ENCODE results near the gene PPP4C.

PPP4C gene

DNA sequence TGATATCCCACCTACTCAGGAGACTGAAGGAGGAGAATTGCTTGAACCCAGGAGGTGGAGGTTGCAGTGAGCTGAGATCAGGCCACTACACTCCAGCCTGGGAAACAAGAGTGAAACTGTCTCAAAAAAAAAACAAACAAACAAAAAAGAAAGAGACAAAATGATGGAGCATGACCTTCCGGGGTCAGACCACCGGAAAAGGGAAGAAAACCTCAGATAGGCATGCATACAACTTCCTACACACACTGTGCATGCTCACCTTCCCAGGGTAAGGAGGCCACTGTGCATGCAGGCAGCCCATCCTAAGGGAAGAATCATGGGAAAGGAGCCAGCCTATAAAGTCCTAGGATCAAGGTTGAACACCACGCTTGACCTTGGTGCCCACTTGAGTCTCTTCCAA lies 56.8 kb downstream of the PPP4C start:
- Histone ChIP-seq H3K4me1 (ENCODE audit: control insufficient read depth, low read length) (peaks cover 14% of the 10 kb centered on the region), H3K27me3 (ENCODE audit: control insufficient read depth, low read length) (no peaks in the 10 kb centered on the region), H3K4me2 (ENCODE audit: low read length) (no peak overlapping the region)

More for the DNA sequence above, 56.8 kb downstream of the PPP4C start:
- no peaks in the 10 kb centered on the region for H3K9me2 ChIP-seq (replicated peaks; ENCODE audit: control insufficient read depth, low read length)
- H3K36me3 ChIP-seq (ENCODE audit: control insufficient read depth, low read length) = no peaks in the 10 kb centered on the region
- H3K4me3 ChIP-seq (ENCODE audit: low read length) = no peak overlapping the region
- no peaks in the 10 kb centered on the region for H3F3A ChIP-seq (ENCODE audit: control insufficient read depth, insufficient read depth)
- no peaks in the 10 kb centered on the region for H4K20me1 ChIP-seq (ENCODE audit: control insufficient read depth, insufficient read depth, low read depth, low read length)
- no peaks in the 10 kb centered on the region for H3K79me2 ChIP-seq (ENCODE audit: control insufficient read depth, low read length)
- no peak overlapping the region for H3K27ac ChIP-seq (ENCODE audit: low read depth, low read length)
- no peak for TF ChIP-seq EZH2phosphoT487 (IDR thresholded peaks at IDR 0.05; ENCODE audit: borderline replicate concordance, low read length)
- TF ChIP-seq, protein P1, sequence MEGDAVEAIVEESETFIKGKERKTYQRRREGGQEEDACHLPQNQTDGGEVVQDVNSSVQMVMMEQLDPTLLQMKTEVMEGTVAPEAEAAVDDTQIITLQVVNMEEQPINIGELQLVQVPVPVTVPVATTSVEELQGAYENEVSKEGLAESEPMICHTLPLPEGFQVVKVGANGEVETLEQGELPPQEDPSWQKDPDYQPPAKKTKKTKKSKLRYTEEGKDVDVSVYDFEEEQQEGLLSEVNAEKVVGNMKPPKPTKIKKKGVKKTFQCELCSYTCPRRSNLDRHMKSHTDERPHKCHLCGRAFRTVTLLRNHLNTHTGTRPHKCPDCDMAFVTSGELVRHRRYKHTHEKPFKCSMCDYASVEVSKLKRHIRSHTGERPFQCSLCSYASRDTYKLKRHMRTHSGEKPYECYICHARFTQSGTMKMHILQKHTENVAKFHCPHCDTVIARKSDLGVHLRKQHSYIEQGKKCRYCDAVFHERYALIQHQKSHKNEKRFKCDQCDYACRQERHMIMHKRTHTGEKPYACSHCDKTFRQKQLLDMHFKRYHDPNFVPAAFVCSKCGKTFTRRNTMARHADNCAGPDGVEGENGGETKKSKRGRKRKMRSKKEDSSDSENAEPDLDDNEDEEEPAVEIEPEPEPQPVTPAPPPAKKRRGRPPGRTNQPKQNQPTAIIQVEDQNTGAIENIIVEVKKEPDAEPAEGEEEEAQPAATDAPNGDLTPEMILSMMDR (IDR thresholded peaks at IDR 0.05; ENCODE audit: low read depth, low read length, poor library complexity, severe bottlenecking) = no peak
- H3K9me3 ChIP-seq (ENCODE audit: control insufficient read depth, insufficient read depth, low read length) = no peaks in the 10 kb centered on the region

Data from DOHH2 (cell line).